Coronary artery (tissue), 2 donors: ENCODE measurements around the gene LTK.

Experiments used
- DNase-seq: peaks from one replicate; pipeline ENCODE4 v3.0.0-alpha.2; 2017; ENCODE audit warnings: low spot score
- H3K27ac ChIP-seq, 2 donors: fragments of 200-600 bp; sonication (generic); one replicate each; pipeline ENCODE4 v1.5.1; 2016 to 2019
- H3K4me3 ChIP-seq: fragments of 200-600 bp; sonication (generic); 2 replicates; pipeline ENCODE4 v1.5.1; 2016; ENCODE audit warnings: mild to moderate bottlenecking, moderate library complexity
- TF ChIP-seq, protein P1 (sequence below): fragments of 200-600 bp; sonication (generic); IDR thresholded peaks from one replicate; pipeline ENCODE4 v1.5.1; 2019; ENCODE audit warnings: antibody characterized with exemption

Gene LTK

DNA sequence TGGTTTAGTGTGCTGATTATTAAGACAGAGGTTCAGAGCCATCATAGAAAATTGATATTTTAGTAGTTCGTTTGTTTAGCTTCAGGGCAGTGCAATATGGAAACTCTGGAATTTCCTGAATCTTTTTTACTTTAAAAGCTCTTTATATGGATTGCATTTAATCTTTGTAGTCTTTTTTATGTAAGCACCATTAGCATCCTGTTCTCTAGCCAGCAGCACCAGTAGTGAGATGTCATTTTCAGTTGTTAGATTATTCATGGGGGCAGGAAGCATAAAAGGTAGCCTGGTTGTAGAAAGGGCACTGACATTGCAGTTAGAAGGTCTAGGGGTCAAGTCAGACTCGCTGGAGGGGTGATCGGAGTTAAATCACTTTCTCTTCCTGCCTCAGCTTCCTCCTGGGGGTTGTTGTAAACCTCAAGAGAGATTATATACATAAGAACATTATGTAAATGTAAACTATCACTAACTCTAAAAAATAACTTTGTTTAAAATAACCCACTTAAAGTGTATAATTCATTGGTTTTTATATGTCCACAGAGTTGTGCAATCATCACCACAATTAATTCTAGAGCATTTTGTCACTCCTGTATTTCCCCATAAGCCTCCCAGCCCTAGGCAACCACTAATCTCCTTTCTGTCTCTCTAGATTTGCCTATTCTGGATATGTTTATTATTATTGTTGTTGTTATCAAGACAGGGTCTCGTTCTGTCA, 51.4 kb downstream of the LTK start:
- TF ChIP-seq, protein P1, sequence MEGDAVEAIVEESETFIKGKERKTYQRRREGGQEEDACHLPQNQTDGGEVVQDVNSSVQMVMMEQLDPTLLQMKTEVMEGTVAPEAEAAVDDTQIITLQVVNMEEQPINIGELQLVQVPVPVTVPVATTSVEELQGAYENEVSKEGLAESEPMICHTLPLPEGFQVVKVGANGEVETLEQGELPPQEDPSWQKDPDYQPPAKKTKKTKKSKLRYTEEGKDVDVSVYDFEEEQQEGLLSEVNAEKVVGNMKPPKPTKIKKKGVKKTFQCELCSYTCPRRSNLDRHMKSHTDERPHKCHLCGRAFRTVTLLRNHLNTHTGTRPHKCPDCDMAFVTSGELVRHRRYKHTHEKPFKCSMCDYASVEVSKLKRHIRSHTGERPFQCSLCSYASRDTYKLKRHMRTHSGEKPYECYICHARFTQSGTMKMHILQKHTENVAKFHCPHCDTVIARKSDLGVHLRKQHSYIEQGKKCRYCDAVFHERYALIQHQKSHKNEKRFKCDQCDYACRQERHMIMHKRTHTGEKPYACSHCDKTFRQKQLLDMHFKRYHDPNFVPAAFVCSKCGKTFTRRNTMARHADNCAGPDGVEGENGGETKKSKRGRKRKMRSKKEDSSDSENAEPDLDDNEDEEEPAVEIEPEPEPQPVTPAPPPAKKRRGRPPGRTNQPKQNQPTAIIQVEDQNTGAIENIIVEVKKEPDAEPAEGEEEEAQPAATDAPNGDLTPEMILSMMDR = no peak
- Histone ChIP-seq H3K27ac (no peak overlapping the region), H3K4me3 (no peak overlapping the region)
- no peak for DNase-seq
